Esophagus muscularis mucosa (tissue), 4 donors: ENCODE results near the gene XYLT1. TPM values are rescaled to one million over a fixed set of nuclear protein-coding genes. Genes with fewer than 3 reads are reported as not detected.

ENCODE experiments used
- DNase-seq: peaks from one replicate; pipeline ENCODE4 v3.0.0-alpha.2; 2017; ENCODE audit errors: extremely low spot score
- H3K27ac ChIP-seq, 4 donors: fragments of 200-600 bp; sonication (generic); replicated peaks in 1 of 4; 1 replicate in 3 of 4; 2 replicates in 1 of 4; pipeline ENCODE4 v1.5.1; 2016 to 2019; ENCODE audit warnings: mild to moderate bottlenecking in 1 of 4
- H3K27me3 ChIP-seq, 4 donors: fragments of 200-600 bp; sonication (generic); one replicate each; pipeline versions ENCODE4 v1.5.1 to v1.6.0; 2016 to 2019
- H3K36me3 ChIP-seq, 4 donors: fragments of 200-600 bp; sonication (generic); one replicate each; pipeline ENCODE4 v1.5.1; 2016 to 2019
- H3K4me1 ChIP-seq, 4 donors: fragments of 200-600 bp; sonication (generic); one replicate each; pipeline ENCODE4 v1.5.1; 2016 to 2019
- H3K4me3 ChIP-seq, 4 donors: fragments of 200-600 bp; sonication (generic); 1 replicate in 2 of 4; 2 replicates in 2 of 4; pipeline ENCODE4 v1.5.1; 2016 to 2019; ENCODE audit warnings: mild to moderate bottlenecking in 4 of 4, moderate library complexity in 1 of 4
- H3K9me3 ChIP-seq, 4 donors: fragments of 200-600 bp; sonication (generic); 1 replicate in 3 of 4; 2 replicates in 1 of 4; pipeline ENCODE4 v1.5.1; 2016 to 2019
- EP300 ChIP-seq: sonication (generic); formaldehyde crosslinking; IDR thresholded peaks from one replicate; pipeline ENCODE4 v1.6.1; 2017; ENCODE audit warnings: antibody characterized with exemption
- POLR2A ChIP-seq: fragments of 450-650 bp; IDR thresholded peaks from one replicate; pipeline ENCODE4 v1.6.1; 2017; ENCODE audit warnings: antibody characterized with exemption, moderate library complexity, mild to moderate bottlenecking, low read depth
- POLR2AphosphoS5 ChIP-seq, 2 donors: sonication (generic); formaldehyde crosslinking; IDR thresholded peaks; one replicate each; pipeline ENCODE4 v1.6.1; 2017; ENCODE audit warnings: antibody characterized with exemption in 2 of 2
- WGBS: methylation state at CpG from one replicate; pipeline ENCODE4 v1.1.5; 2018; 5-methylcytosine and 5-hydroxymethylcytosine counted together
- intact Hi-C: fragments of 100-400 bp; cut with DNase I; formaldehyde crosslinking; loops from one replicate; pipeline ENCODE4 v1.15.1; 2023
- total RNA-seq, 4 donors: library from RNA; depleted of rRNA; stranded (reverse); fragments of >200 nt; gene quantifications; one replicate each; pipeline versions ENCODE4 v1.1.0 to v1.2.1, GENCODE V29; 2016
- TF ChIP-seq, protein P1 (sequence below), 3 experiments: fragments of 200-600 bp in 2 of 3; fragments of 450-650 bp in 1 of 3; sonication (generic) in 2 of 3; IDR thresholded peaks; one replicate each; pipeline ENCODE4 v1.5.1; 2017 to 2019; ENCODE audit warnings: antibody characterized with exemption in 3 of 3, mild to moderate bottlenecking in 2 of 3, moderate library complexity in 1 of 3

The XYLT1 gene
- total RNA-seq, 4 donors from 2014 or later, result 25.2 to 57.1 (median 33.5) TPM

DNA sequence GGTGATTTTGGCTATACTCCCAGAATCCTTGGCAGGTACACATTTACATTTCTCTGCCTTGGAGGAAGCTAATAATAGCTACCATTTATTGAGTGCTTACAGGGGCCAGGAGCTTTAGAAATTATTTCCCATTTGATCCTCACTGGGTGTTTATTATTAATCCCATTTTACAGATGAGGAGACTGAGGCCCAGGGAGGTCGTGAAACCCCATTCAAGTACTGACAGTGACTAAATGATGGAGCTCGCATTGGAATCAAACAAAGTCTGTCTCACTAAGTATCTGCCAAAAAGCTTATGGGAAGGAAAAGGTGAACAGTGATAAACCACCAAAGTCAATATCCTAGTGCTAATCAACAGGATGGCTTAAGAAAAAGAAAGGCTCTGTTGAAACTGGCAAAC lies 33.3 kb upstream of the XYLT1 start:
- intact Hi-C loops, result no loop called here
- no peaks in the 10 kb centered on the region for H3K27me3 ChIP-seq
- peaks cover 0 to 7% (median 0%) of the 10 kb centered on the region in 4 donors for H3K4me1 ChIP-seq
- DNase-seq, result no peak
- 57% methylated on average over 2 of the region's 2 CpGs for WGBS
- TF ChIP-seq POLR2A, result no peak
- no peak for TF ChIP-seq POLR2AphosphoS5 (IDR thresholded peaks at IDR 0.05)
- TF ChIP-seq, protein P1, sequence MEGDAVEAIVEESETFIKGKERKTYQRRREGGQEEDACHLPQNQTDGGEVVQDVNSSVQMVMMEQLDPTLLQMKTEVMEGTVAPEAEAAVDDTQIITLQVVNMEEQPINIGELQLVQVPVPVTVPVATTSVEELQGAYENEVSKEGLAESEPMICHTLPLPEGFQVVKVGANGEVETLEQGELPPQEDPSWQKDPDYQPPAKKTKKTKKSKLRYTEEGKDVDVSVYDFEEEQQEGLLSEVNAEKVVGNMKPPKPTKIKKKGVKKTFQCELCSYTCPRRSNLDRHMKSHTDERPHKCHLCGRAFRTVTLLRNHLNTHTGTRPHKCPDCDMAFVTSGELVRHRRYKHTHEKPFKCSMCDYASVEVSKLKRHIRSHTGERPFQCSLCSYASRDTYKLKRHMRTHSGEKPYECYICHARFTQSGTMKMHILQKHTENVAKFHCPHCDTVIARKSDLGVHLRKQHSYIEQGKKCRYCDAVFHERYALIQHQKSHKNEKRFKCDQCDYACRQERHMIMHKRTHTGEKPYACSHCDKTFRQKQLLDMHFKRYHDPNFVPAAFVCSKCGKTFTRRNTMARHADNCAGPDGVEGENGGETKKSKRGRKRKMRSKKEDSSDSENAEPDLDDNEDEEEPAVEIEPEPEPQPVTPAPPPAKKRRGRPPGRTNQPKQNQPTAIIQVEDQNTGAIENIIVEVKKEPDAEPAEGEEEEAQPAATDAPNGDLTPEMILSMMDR (IDR thresholded peaks at IDR 0.05), result no peak
- TF ChIP-seq EP300, result no peak
- H3K4me3 ChIP-seq, result no peak overlapping the region
- peaks cover 0 to 9% (median 0%) of the 10 kb centered on the region in 4 donors for H3K9me3 ChIP-seq
- H3K27ac ChIP-seq, result no peak overlapping the region
- no peaks in the 10 kb centered on the region for H3K36me3 ChIP-seq

DNA sequence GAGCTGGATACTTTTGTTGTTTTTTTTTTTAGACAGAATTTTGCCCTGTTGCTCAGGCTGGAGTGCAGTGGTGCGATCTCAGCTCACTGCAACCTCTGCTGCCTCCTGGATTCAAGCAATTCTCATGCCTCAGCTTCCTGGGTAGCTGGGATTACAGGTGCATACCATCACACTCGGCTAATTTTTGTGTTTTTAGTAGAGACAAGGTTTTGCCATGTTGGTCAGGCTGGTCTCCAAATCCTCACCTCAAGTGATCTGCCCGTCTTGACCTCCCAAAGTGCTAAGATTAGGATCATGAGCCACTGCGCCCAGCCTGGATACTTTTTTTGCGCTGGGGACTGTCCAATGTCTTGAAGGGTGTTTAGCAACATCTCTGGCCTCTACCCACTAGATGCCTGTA lies 32.6 kb upstream of the XYLT1 start:
- H3K27ac ChIP-seq, result no peak overlapping the region
- no peak overlapping the region for H3K4me3 ChIP-seq
- TF ChIP-seq POLR2A (no peak), POLR2AphosphoS5 (IDR thresholded peaks at IDR 0.05) (no peak), EP300 (no peak)
- TF ChIP-seq, protein P1 (IDR thresholded peaks at IDR 0.05), result no peak
- no peaks in the 10 kb centered on the region for H3K27me3 ChIP-seq
- peaks cover 0 to 7% (median 0%) of the 10 kb centered on the region in 4 donors for H3K4me1 ChIP-seq
- H3K36me3 ChIP-seq, result no peaks in the 10 kb centered on the region
- no peak for DNase-seq
- 95% methylated on average over 5 of the region's 5 CpGs for WGBS
- intact Hi-C loops, result no loop called here
- H3K9me3 ChIP-seq, result peaks cover 0 to 2% (median 0%) of the 10 kb centered on the region in 4 donors

DNA sequence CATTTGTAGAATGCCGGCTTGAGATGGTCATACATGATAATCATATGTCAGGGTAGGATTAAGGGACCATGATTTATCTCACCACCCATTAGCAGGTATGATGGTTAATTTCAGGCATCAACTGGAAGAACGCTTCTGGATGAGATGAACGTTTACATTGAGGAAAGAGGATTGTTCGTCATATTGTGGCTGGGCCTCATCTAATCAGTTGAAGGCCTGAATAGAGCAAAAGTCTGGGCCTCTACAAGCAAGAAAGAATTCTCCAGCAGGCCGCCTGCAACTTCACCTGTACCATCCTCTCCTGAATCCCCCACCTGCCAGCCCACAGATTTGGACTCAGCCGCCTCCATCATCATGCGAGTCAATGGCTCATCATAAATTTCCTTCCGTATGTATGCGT lies 30.6 kb upstream of the XYLT1 start:
- no peak for DNase-seq
- Histone ChIP-seq H3K36me3 (no peaks in the 10 kb centered on the region), H3K9me3 (no peaks in the 10 kb centered on the region), H3K4me1 (peaks cover 0 to 18% (median 4%) of the 10 kb centered on the region in 4 donors), H3K27ac (no peak overlapping the region), H3K4me3 (no peak overlapping the region), H3K27me3 (no peaks in the 10 kb centered on the region)
- intact Hi-C loops, result no loop called here
- TF ChIP-seq POLR2A, result no peak
- TF ChIP-seq, protein P1 (IDR thresholded peaks at IDR 0.05), result no peak
- no peak for TF ChIP-seq EP300
- WGBS, result 85% methylated on average over 9 of the region's 9 CpGs

DNA sequence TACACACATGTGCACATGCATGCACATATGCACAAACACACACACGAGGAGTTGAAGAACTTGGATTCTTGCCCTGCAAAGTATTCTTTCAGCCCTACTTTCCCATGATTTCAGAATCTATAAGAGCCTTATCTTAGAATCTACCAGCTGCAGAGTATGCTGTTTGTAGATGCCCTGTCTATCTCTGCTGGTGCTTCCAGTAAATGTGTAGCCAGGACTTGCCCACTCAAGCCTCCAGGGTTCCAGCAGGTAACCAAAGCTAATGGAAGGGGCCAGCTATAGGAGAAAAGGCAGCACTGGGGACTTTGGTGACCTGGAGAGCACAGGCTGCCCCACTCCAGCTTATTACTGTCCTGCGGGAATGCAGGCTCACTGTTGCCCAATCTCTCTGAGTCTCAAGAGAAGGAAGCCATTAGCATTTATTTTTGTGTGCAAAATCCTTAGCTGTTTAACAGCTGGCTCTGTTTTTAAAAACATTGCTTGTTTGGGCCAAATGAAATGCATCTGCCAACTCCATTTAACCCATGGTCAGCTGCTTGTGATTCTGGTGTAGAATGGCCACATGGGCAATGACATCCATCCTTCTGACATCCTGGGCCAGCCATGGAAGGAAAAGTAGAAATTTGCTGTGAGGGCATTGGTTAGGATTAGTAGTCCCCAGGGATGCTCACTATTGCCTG lies 28.6 kb upstream of the XYLT1 start:
- DNase-seq, result no peak
- no peak overlapping the region for H3K4me3 ChIP-seq
- H3K27ac ChIP-seq, result no peak overlapping the region
- 76% methylated on average over 2 of the region's 2 CpGs for WGBS
- no peaks in the 10 kb centered on the region for H3K9me3 ChIP-seq
- peaks cover 0 to 18% (median 4%) of the 10 kb centered on the region in 4 donors for H3K4me1 ChIP-seq
- H3K36me3 ChIP-seq, result no peaks in the 10 kb centered on the region
- H3K27me3 ChIP-seq, result no peaks in the 10 kb centered on the region
- TF ChIP-seq EP300, result no peak
- no peak for TF ChIP-seq POLR2A
- TF ChIP-seq POLR2AphosphoS5 (IDR thresholded peaks at IDR 0.05), result no peak
- TF ChIP-seq, protein P1 (IDR thresholded peaks at IDR 0.05), result no peak
- intact Hi-C loops, result no loop called here

DNA sequence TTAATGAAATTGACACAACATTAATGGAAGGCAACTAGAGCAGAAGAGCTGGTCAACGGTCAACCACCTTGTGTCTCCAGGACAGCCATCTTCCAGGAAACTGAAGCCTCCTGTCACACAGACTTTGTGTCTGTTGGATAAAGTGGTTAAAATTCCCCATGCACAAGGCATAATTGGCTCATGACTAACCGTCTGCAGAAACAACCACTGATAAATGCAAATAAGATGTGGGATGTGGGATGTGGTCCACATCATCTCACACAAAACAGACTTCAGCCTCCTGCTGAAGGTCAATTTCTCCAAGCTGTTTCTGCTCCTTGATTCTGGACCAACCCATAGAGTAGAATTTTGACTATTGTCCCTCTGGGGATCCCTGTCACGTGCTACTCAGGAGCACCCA lies 26.9 kb upstream of the XYLT1 start:
- Histone ChIP-seq H3K4me3 (no peak overlapping the region), H3K4me1 (peaks cover 0 to 11% (median 4%) of the 10 kb centered on the region in 4 donors), H3K27me3 (no peaks in the 10 kb centered on the region), H3K36me3 (no peaks in the 10 kb centered on the region), H3K27ac (no peak overlapping the region), H3K9me3 (no peaks in the 10 kb centered on the region)
- 44% methylated on average over 3 of the region's 3 CpGs for WGBS
- intact Hi-C loops, result no loop called here
- TF ChIP-seq POLR2AphosphoS5 (IDR thresholded peaks at IDR 0.05) (no peak), POLR2A (no peak), EP300 (no peak)
- TF ChIP-seq, protein P1 (IDR thresholded peaks at IDR 0.05), result no peak
- no peak for DNase-seq
